Panc1 (cell line): ENCODE measurements around the gene KCNE4. TPM values are rescaled to one million over a fixed set of nuclear protein-coding genes. Genes with fewer than 3 reads are reported as not detected.

Experiments used
- ATAC-seq: fragments of 200-7000 bp; cut with Tn5 transposase; 2 replicates; pipeline ENCODE4 v1.9.1; 2020; ENCODE audit warnings: mild to moderate bottlenecking, moderate library complexity
- BruUV-seq: library from RNA; stranded (reverse); fragments of 400-500 nt; replicated peaks from 2 replicates; lab custom pipeline; 2021; lab: Mats Ljungman, UMichigan
- CTCF ChIA-PET: fragments of 300-600 bp; sonication (Branson Sonifier 250); formaldehyde crosslinking; loops from one replicate; lab custom pipeline; 2022; ENCODE audit warnings: antibody characterized with exemption; lab: Charles Lee
- POLR2A ChIA-PET: fragments of 300-600 bp; sonication (Branson Sonifier 250); formaldehyde crosslinking; loops from one replicate; lab custom pipeline; 2022; ENCODE audit warnings: antibody characterized with exemption; lab: Charles Lee
- DNase-seq: peaks from one replicate; pipeline ENCODE4 v3.0.0-alpha.2; 2010; ENCODE audit warnings: low read depth, low spot score
- H3K27ac ChIP-seq: 2 replicates; pipeline ENCODE4 v1.5.1; 2011; ENCODE audit warnings: mild to moderate bottlenecking, low read length, inconsistent platforms
- H3K27me3 ChIP-seq: fragments of 200-500 bp; sonication (Bioruptor generic); 2 replicates; pipeline ENCODE4 v1.6.0; 2014; ENCODE audit warnings: low read length, inconsistent platforms; ENCODE audit not compliant: control insufficient read depth, insufficient read depth
- H3K36me3 ChIP-seq: fragments of 200-500 bp; sonication (Bioruptor generic); 2 replicates; pipeline ENCODE4 v1.5.1; 2014; ENCODE audit warnings: inconsistent platforms, mild to moderate bottlenecking, low read length, moderate library complexity; ENCODE audit not compliant: control insufficient read depth, insufficient read depth
- H3K4me1 ChIP-seq: 2 replicates; pipeline ENCODE4 v1.5.1; 2011; ENCODE audit warnings: inconsistent platforms, mild to moderate bottlenecking, low read length, moderate library complexity; ENCODE audit not compliant: control insufficient read depth, insufficient read depth
- H3K4me3 ChIP-seq, 2 experiments: 2 replicates each; pipeline ENCODE4 v1.5.1; 2011 to 2012; ENCODE audit warnings: low read depth in 2 of 2, low read length in 2 of 2, mild to moderate bottlenecking in 2 of 2, inconsistent platforms in 1 of 2, moderate library complexity in 1 of 2
- H3K9me3 ChIP-seq: fragments of 200-500 bp; sonication (Bioruptor generic); 2 replicates; pipeline ENCODE4 v1.5.1; 2014; ENCODE audit warnings: low read depth, mild to moderate bottlenecking, inconsistent platforms, low read length, moderate library complexity; ENCODE audit not compliant: control insufficient read depth, insufficient read depth
- CTCF ChIP-seq: fragments of 450-650 bp; IDR thresholded peaks from 2 replicates; pipeline ENCODE4 v1.5.1; 2017; ENCODE audit warnings: mild to moderate bottlenecking
- POLR2AphosphoS5 ChIP-seq: IDR thresholded peaks from 2 replicates; pipeline ENCODE4 v1.6.1; 2012; ENCODE audit warnings: mild to moderate bottlenecking, low read depth, low read length, moderate library complexity
- REST ChIP-seq, 2 experiments: IDR thresholded peaks; 2 replicates each; pipeline ENCODE4 v1.6.1; 2011 to 2012; ENCODE audit warnings: low read depth in 2 of 2, control low read depth in 1 of 2, low read length in 1 of 2, mild to moderate bottlenecking in 1 of 2, moderate library complexity in 1 of 2; ENCODE audit not compliant: insufficient read depth in 1 of 2
- SIN3A ChIP-seq: IDR thresholded peaks from 2 replicates; pipeline ENCODE4 v1.6.1; 2012; ENCODE audit warnings: low read depth, mild to moderate bottlenecking, low read length, moderate library complexity, borderline replicate concordance; ENCODE audit not compliant: insufficient read depth
- TCF7L2 ChIP-seq: IDR thresholded peaks from 2 replicates; pipeline ENCODE4 v1.6.1; 2011; ENCODE audit warnings: mild to moderate bottlenecking, low read depth, low read length, inconsistent platforms
- in situ Hi-C: cut with HindIII; loops from 2 replicates; pipeline ENCODE4 v1.10.0; 2016; ENCODE audit warnings: low sequenced_read_pairs, low pct_unique_long_range_greater_than_20kb
- intact Hi-C: fragments of 100-400 bp; cut with micrococcal nuclease; formaldehyde crosslinking; loops from one replicate; pipeline ENCODE4 v1.10.0; 2022; ENCODE audit not compliant: unreplicated experiment
- total RNA-seq: library from RNA; stranded (reverse); gene quantifications from one replicate; pipeline ENCODE4 v1.2.1, GENCODE V29; 2021; ENCODE audit not compliant: unreplicated experiment

KCNE4 gene
- total RNA-seq, 1 experiment from 2014 or later = 0.21 TPM

GRCh38 chr2:223055140-223055539, 3.1 kb downstream of the KCNE4 start:
- Histone ChIP-seq H3K9me3 (no peaks in the 10 kb centered on the region), H3K4me1 (no peaks in the 10 kb centered on the region), H3K36me3 (no peaks in the 10 kb centered on the region), H3K27ac (no peak overlapping the region), H3K27me3 (no peaks in the 10 kb centered on the region), H3K4me3 (no peak overlapping the region)
- ChIA-PET CTCF (interaction anchor here (0.7 kb wide), 1 partner anchor 1330 kb away, joined by 3 read pairs; no protein-coding TSS in a partner anchor), POLR2A (interaction anchor here (0.7 kb wide), 1 partner anchor 13 kb away, joined by 5 read pairs; no protein-coding TSS in a partner anchor)
- in situ Hi-C loops = no loop called here
- ATAC-seq (no peak), DNase-seq (no peak)
- no peak for TF ChIP-seq POLR2AphosphoS5
- TF ChIP-seq CTCF = no peak
- TF ChIP-seq TCF7L2 = no peak
- TF ChIP-seq REST (IDR thresholded peaks at IDR 0.05; ENCODE audit: insufficient read depth in 1 of 2, low read depth in 2 of 2, low read length in 1 of 2) = no peak
- no peak for TF ChIP-seq SIN3A
- no TSS peak for BruUV-seq
- intact Hi-C loops = no loop called here

- intact Hi-C loops = no loop called here
- H3K4me3 ChIP-seq = no peak overlapping the region
- no peak overlapping the region for H3K27ac ChIP-seq
- H3K9me3 ChIP-seq = no peaks in the 10 kb centered on the region
- DNase-seq (no peak), ATAC-seq (no peak)
- in situ Hi-C loops = no loop called here
- POLR2A ChIA-PET = no interaction called here
- H3K27me3 ChIP-seq = no peaks in the 10 kb centered on the region
- TF ChIP-seq REST (IDR thresholded peaks at IDR 0.05; ENCODE audit: insufficient read depth in 1 of 2, low read depth in 2 of 2, low read length in 1 of 2) (no peak), CTCF (no peak), SIN3A (no peak), POLR2AphosphoS5 (no peak), TCF7L2 (no peak)
- H3K36me3 ChIP-seq = no peaks in the 10 kb centered on the region
- BruUV-seq = no TSS peak
- H3K4me1 ChIP-seq = no peaks in the 10 kb centered on the region
- CTCF ChIA-PET = no interaction called here
Observed at GRCh38 chr2:223055836-223056235, 3.8 kb downstream of the KCNE4 start.
